Measurements from ENCODE around the gene NOL6. TPM values are rescaled to one million over a fixed set of nuclear protein-coding genes. Genes with fewer than 3 reads are reported as not detected.
"Not testable (repeated sequence)": the region's sequence is repeated elsewhere in the genome, so short reads cannot be mapped to it uniquely, and the experiment has no call there.

Gene NOL6
- total and polyA plus RNA-seq, 4 donors: 5.9 to 26.5 (median 22.3) TPM

GRCh38 chr9:33434317-33435105 is 39.2 kb downstream of the NOL6 start:
- Histone ChIP-seq H3K27me3 (ENCODE audit: control insufficient read depth in 1 of 2, insufficient read depth in 2 of 2, low read length in 1 of 2) (no peaks in the 10 kb centered on the region), H3K4me1 (ENCODE audit: control insufficient read depth in 1 of 2, insufficient read depth in 2 of 2, low read length in 2 of 2) (no peaks in the 10 kb centered on the region), H3K27ac (ENCODE audit: low read depth in 1 of 2, low read length in 2 of 2) (no peak overlapping the region), H3K4me3 (ENCODE audit: low read length in 2 of 2) (no peak overlapping the region), H3K9me3 (ENCODE audit: control insufficient read depth, low read length) (no peaks in the 10 kb centered on the region), H3K36me3 (ENCODE audit: control insufficient read depth in 1 of 2, insufficient read depth in 2 of 2, low read length in 1 of 2) (no peaks in the 10 kb centered on the region)
- ATAC-seq (ENCODE audit: low FRiP score): no peak
- DNase-seq: no peak
- intact Hi-C loops (cut with DNase I): loop anchor here in 1 of 2 donors (10.0 kb wide), 1 partner anchor 60 kb away; no protein-coding TSS in a partner anchor
- 63 to 74% methylated on average over 15 to 16 of the region's 16 CpGs for WGBS, 2 donors

GRCh38 chr9:33433871-33434270 is 39.9 kb downstream of the NOL6 start:
- ATAC-seq (ENCODE audit: low FRiP score) (no peak), DNase-seq (no peak)
- intact Hi-C loops (cut with DNase I): loop anchor here in 1 of 2 donors (10.0 kb wide), 1 partner anchor 61 kb away; no protein-coding TSS in a partner anchor
- no peak overlapping the region for H3K4me3 ChIP-seq (ENCODE audit: low read length in 2 of 2)
- H3K9me3 ChIP-seq (ENCODE audit: control insufficient read depth, low read length): no peaks in the 10 kb centered on the region
- H3K27ac ChIP-seq (ENCODE audit: low read depth in 1 of 2, low read length in 2 of 2): no peak overlapping the region
- H3K36me3 ChIP-seq (ENCODE audit: control insufficient read depth in 1 of 2, insufficient read depth in 2 of 2, low read length in 1 of 2): no peaks in the 10 kb centered on the region
- H3K4me1 ChIP-seq (ENCODE audit: control insufficient read depth in 1 of 2, insufficient read depth in 2 of 2, low read length in 2 of 2): no peaks in the 10 kb centered on the region
- H3K27me3 ChIP-seq (ENCODE audit: control insufficient read depth in 1 of 2, insufficient read depth in 2 of 2, low read length in 1 of 2): no peaks in the 10 kb centered on the region
- 90 to 93% methylated on average over 8 of the region's 8 CpGs for WGBS, 2 donors

GRCh38 chr9:33431420-33431819 is 42.3 kb downstream of the NOL6 start:
- WGBS, 2 donors: 93% methylated on average over 2 of the region's 2 CpGs
- Histone ChIP-seq H3K9me3 (ENCODE audit: control insufficient read depth, low read length) (no peaks in the 10 kb centered on the region), H3K27ac (ENCODE audit: low read depth in 1 of 2, low read length in 2 of 2) (no peak overlapping the region), H3K36me3 (ENCODE audit: control insufficient read depth in 1 of 2, insufficient read depth in 2 of 2, low read length in 1 of 2) (no peaks in the 10 kb centered on the region), H3K4me3 (ENCODE audit: low read length in 2 of 2) (no peak overlapping the region), H3K4me1 (ENCODE audit: control insufficient read depth in 1 of 2, insufficient read depth in 2 of 2, low read length in 2 of 2) (no peaks in the 10 kb centered on the region), H3K27me3 (ENCODE audit: control insufficient read depth in 1 of 2, insufficient read depth in 2 of 2, low read length in 1 of 2) (no peaks in the 10 kb centered on the region)
- intact Hi-C loops (cut with DNase I): loop anchor here in 1 of 2 donors (10.0 kb wide), 1 partner anchor 63 kb away; no protein-coding TSS in a partner anchor
- no peak for ATAC-seq (ENCODE audit: low FRiP score)
- DNase-seq: no peak

GRCh38 chr9:33430942-33431341 is 42.8 kb downstream of the NOL6 start:
- no peaks in the 10 kb centered on the region for H3K27me3 ChIP-seq (ENCODE audit: control insufficient read depth in 1 of 2, insufficient read depth in 2 of 2, low read length in 1 of 2)
- H3K36me3 ChIP-seq (ENCODE audit: control insufficient read depth in 1 of 2, insufficient read depth in 2 of 2, low read length in 1 of 2): no peaks in the 10 kb centered on the region
- H3K4me3 ChIP-seq (ENCODE audit: low read length in 2 of 2): no peak overlapping the region
- ATAC-seq (ENCODE audit: low FRiP score): no peak
- H3K27ac ChIP-seq (ENCODE audit: low read depth in 1 of 2, low read length in 2 of 2): no peak overlapping the region
- intact Hi-C loops (cut with DNase I): loop anchor here in 1 of 2 donors (10.0 kb wide), 1 partner anchor 64 kb away; no protein-coding TSS in a partner anchor
- WGBS, 2 donors: 6 to 17% methylated on average over 1 of the region's 1 CpG
- H3K9me3 ChIP-seq (ENCODE audit: control insufficient read depth, low read length): no peaks in the 10 kb centered on the region
- DNase-seq: no peak
- no peaks in the 10 kb centered on the region for H3K4me1 ChIP-seq (ENCODE audit: control insufficient read depth in 1 of 2, insufficient read depth in 2 of 2, low read length in 2 of 2)

GRCh38 chr9:33429256-33429985 is 44.3 kb downstream of the NOL6 start:
- Histone ChIP-seq H3K27ac (ENCODE audit: low read depth in 1 of 2, low read length in 2 of 2) (no peak overlapping the region), H3K36me3 (ENCODE audit: control insufficient read depth in 1 of 2, insufficient read depth in 2 of 2, low read length in 1 of 2) (no peaks in the 10 kb centered on the region), H3K9me3 (ENCODE audit: control insufficient read depth, low read length) (no peaks in the 10 kb centered on the region), H3K4me3 (ENCODE audit: low read length in 2 of 2) (no peak overlapping the region), H3K4me1 (ENCODE audit: control insufficient read depth in 1 of 2, insufficient read depth in 2 of 2, low read length in 2 of 2) (no peaks in the 10 kb centered on the region), H3K27me3 (ENCODE audit: control insufficient read depth in 1 of 2, insufficient read depth in 2 of 2, low read length in 1 of 2) (no peaks in the 10 kb centered on the region)
- WGBS, 2 donors: 87 to 100% methylated on average over 3 of the region's 3 CpGs
- intact Hi-C loops (cut with DNase I): no loop called here
- ATAC-seq (ENCODE audit: low FRiP score): no peak
- DNase-seq: no peak

GRCh38 chr9:33426843-33427293 is 46.9 kb downstream of the NOL6 start:
- Histone ChIP-seq H3K36me3 (ENCODE audit: control insufficient read depth in 1 of 2, insufficient read depth in 2 of 2, low read length in 1 of 2) (no peaks in the 10 kb centered on the region), H3K9me3 (ENCODE audit: control insufficient read depth, low read length) (no peaks in the 10 kb centered on the region), H3K4me1 (ENCODE audit: control insufficient read depth in 1 of 2, insufficient read depth in 2 of 2, low read length in 2 of 2) (no peaks in the 10 kb centered on the region), H3K4me3 (ENCODE audit: low read length in 2 of 2) (no peak overlapping the region), H3K27ac (ENCODE audit: low read depth in 1 of 2, low read length in 2 of 2) (no peak overlapping the region), H3K27me3 (ENCODE audit: control insufficient read depth in 1 of 2, insufficient read depth in 2 of 2, low read length in 1 of 2) (no peaks in the 10 kb centered on the region)
- no peak for DNase-seq
- intact Hi-C loops (cut with DNase I): no loop called here
- peak; percentile 19 for ATAC-seq (ENCODE audit: low FRiP score)
- 83 to 86% methylated on average over 7 of the region's 7 CpGs for WGBS, 2 donors

- 83 to 84% methylated on average over 4 of the region's 4 CpGs for WGBS, 2 donors
- ATAC-seq (ENCODE audit: low FRiP score): no peak
- no peaks in the 10 kb centered on the region for H3K27me3 ChIP-seq (ENCODE audit: control insufficient read depth in 1 of 2, insufficient read depth in 2 of 2, low read length in 1 of 2)
- no peaks in the 10 kb centered on the region for H3K9me3 ChIP-seq (ENCODE audit: control insufficient read depth, low read length)
- DNase-seq: no peak
- no peak overlapping the region for H3K27ac ChIP-seq (ENCODE audit: low read depth in 1 of 2, low read length in 2 of 2)
- no peak overlapping the region for H3K4me3 ChIP-seq (ENCODE audit: low read length in 2 of 2)
- H3K4me1 ChIP-seq (ENCODE audit: control insufficient read depth in 1 of 2, insufficient read depth in 2 of 2, low read length in 2 of 2): no peaks in the 10 kb centered on the region
- intact Hi-C loops (cut with DNase I): no loop called here
- no peaks in the 10 kb centered on the region for H3K36me3 ChIP-seq (ENCODE audit: control insufficient read depth in 1 of 2, insufficient read depth in 2 of 2, low read length in 1 of 2)
These were observed 48.6 kb downstream of the NOL6 start for GRCh38 chr9:33425128-33425533.

GRCh38 chr9:33424492-33424891 is 49.2 kb downstream of the NOL6 start:
- DNase-seq; H3K4me3 ChIP-seq (ENCODE audit: low read length in 2 of 2); H3K36me3 ChIP-seq (ENCODE audit: control insufficient read depth in 1 of 2, insufficient read depth in 2 of 2, low read length in 1 of 2); H3K9me3 ChIP-seq (ENCODE audit: control insufficient read depth, low read length); H3K27me3 ChIP-seq (ENCODE audit: control insufficient read depth in 1 of 2, insufficient read depth in 2 of 2, low read length in 1 of 2); ATAC-seq (ENCODE audit: low FRiP score); H3K27ac ChIP-seq (ENCODE audit: low read depth in 1 of 2, low read length in 2 of 2); H3K4me1 ChIP-seq (ENCODE audit: control insufficient read depth in 1 of 2, insufficient read depth in 2 of 2, low read length in 2 of 2); intact Hi-C loops (cut with DNase I): not testable (repeated sequence)
- 92 to 95% methylated on average over 5 to 6 of the region's 6 CpGs for WGBS, 2 donors
